ENCODE results near the gene UNC80.

Gene UNC80

DNA sequence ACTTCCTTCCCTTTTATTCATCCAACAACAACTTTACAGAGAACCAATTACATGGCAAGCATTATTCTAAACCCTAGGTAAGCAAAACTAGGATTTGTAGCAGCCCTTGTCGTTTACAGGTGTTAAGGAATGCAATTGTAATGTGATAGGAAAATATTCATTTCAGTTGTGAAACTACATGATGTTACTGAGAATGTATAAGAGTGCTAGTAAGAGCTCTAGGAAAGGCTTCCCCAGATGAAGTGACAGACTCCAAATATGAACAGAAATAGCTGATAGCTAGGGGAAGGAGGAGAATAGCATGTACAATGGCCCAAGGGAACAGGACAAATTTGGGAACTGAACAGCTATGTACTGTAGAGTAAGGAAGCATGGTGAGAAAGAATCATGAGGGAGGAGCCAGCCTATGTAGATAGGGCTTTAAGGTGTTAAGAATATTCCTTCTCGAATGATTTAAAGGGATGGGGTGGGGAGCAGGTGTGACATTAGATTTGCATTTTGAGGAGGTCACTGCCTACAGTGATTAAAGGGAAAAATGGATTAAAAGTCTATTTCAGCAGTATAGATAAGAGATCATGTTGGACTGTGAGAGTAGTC lies 262.6 kb downstream of the UNC80 start:
- DNase-seq, result no peak

DNA sequence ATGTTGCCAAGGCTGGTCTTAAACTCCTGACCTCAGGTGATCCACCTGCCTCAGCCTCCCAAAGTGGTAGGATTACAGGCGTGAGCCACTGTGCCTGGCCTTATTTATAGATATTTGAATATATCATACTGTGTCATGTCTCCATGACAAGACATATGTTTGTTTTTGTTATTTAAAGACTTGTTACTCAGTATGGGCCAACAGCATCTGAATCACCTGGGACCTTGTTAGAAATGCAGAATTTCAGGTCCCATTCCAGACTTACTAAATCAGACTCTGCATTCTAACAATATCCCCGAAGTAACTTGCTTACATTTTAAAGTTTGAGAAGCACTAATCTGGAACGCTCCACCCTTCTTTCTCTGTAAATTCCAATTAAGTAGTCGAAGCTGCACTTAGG lies 264.0 kb downstream of the UNC80 start:
- no peak for DNase-seq

DNA sequence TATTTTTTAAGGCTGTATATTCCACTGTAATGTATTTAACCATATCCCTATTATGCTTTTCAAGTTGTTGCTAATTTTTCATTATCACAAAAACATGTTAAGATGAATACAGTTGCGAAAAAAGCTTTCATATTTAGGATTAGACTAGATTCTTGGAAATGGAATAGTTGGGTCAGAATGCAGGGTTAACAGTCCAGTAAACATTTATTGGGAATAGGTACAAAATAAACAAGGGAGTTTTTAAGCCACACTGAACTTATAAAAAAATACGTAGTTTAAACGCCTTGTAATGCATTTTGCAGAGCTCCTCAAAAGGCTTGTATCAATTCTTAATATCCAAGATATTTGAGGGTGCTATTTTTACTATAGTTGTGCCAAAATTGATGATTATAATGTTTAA lies 266.4 kb downstream of the UNC80 start:
- DNase-seq, result no peak

DNA sequence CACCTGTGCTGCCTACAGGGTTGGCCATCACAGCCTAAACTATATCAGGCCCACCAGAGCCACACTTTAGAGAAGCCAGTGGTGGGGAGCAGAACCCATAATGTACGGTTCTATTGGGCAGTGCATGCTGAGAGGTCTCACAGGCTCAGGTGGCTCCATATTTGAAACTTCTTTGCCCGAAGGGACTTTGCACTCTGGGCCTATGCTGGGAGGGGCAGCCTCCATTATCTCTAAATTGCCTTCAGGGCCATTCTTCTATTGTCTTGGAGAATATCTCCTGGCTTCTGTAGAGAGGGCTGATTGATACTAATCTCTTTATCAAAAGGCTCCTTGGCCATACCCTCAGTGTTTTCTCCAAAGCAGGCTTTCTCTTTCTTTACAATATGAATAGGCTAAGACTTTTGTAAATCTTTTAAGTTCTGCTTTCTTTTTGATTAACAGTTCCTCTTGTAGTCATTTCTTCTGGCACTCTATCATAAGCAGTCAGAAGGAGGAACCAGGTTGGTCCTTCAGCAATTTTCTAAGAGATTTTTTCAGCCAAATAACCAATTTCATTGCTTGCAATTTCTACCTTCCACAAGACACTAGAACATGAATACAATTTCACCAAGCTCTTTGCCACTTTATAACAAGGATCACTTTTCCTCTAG lies 275.3 kb downstream of the UNC80 start:
- DNase-seq, result no peak

Measured in cerebellar nuclear complex (tissue), 1 donor.